Endodermal cell (in vitro differentiated cells): ENCODE measurements around the gene BPIFB4. TPM values are rescaled to one million over a fixed set of nuclear protein-coding genes. Genes with fewer than 3 reads are reported as not detected.

ENCODE experiments used
- DNase-seq: peaks from one replicate; pipeline ENCODE4 v3.0.0-alpha.2; 2017
- H3K27ac ChIP-seq: 2 replicates; pipeline ENCODE4 v1.5.1; 2013; ENCODE audit warnings: mild to moderate bottlenecking, low read depth, low read length, moderate library complexity
- H3K27me3 ChIP-seq: 2 replicates; pipeline ENCODE4 v1.6.1; 2013; ENCODE audit warnings: mild to moderate bottlenecking, low read length, moderate library complexity; ENCODE audit not compliant: insufficient read depth, control insufficient read depth, poor library complexity, severe bottlenecking
- H3K36me3 ChIP-seq: 2 replicates; pipeline ENCODE4 v1.7.0; 2013; ENCODE audit warnings: mild to moderate bottlenecking, low read length, moderate library complexity; ENCODE audit not compliant: control insufficient read depth, insufficient read depth
- H3K4me1 ChIP-seq: one replicate; pipeline ENCODE4 v1.7.0; 2013; ENCODE audit warnings: low read length; ENCODE audit not compliant: control insufficient read depth, insufficient read depth
- H3K4me3 ChIP-seq: 2 replicates; pipeline ENCODE4 v1.5.1; 2013; ENCODE audit warnings: mild to moderate bottlenecking, low read length, moderate library complexity
- H3K9ac ChIP-seq: 2 replicates; pipeline ENCODE4 v1.6.1; 2013; ENCODE audit warnings: mild to moderate bottlenecking, low read length, moderate library complexity; ENCODE audit not compliant: poor library complexity, severe bottlenecking; ENCODE audit errors: extremely low read depth
- H3K9me3 ChIP-seq: 2 replicates; pipeline ENCODE4 v1.6.1; 2013; ENCODE audit warnings: mild to moderate bottlenecking, low read length, moderate library complexity; ENCODE audit not compliant: control insufficient read depth
- H3K27ac Mint-ChIP-seq: 2 replicates; pipeline ENCODE4 v1.8.0; 2020; ENCODE audit warnings: mixed read lengths
- H3K27me3 Mint-ChIP-seq: 2 replicates; pipeline ENCODE4 v1.8.0; 2021; ENCODE audit warnings: mild to moderate bottlenecking, mixed read lengths; ENCODE audit not compliant: insufficient read depth
- H3K36me3 Mint-ChIP-seq: 2 replicates; pipeline ENCODE4 v1.8.0; 2020; ENCODE audit warnings: low read depth, mixed read lengths
- H3K4me1 Mint-ChIP-seq: 2 replicates; pipeline ENCODE4 v1.8.0; 2020; ENCODE audit warnings: mixed read lengths
- H3K4me3 Mint-ChIP-seq: 2 replicates; pipeline ENCODE4 v1.8.0; 2020; ENCODE audit warnings: mild to moderate bottlenecking, moderate library complexity, mixed read lengths
- H3K9me3 Mint-ChIP-seq: 2 replicates; pipeline ENCODE4 v1.8.0; 2020; ENCODE audit warnings: mild to moderate bottlenecking, mixed read lengths
- WGBS, 2 experiments: methylation state at CpG; one replicate each; pipeline versions ENCODE4 v1.1.5 to v1.1.7; 2013; ENCODE audit warnings: missing lambda C conversion rate in 2 of 2, mixed read lengths in 1 of 2; ENCODE audit not compliant: insufficient coverage in 1 of 2, insufficient read length in 1 of 2; 5-methylcytosine and 5-hydroxymethylcytosine counted together
- total RNA-seq, 2 donors: library from RNA; stranded (reverse); fragmentation: NEBNext Ultra II Directional in 1 of 2; extraction: Animal tissue kit (Norgen Biotek cat#: 25700) in 1 of 2; gene quantifications; 2 replicates in 1 of 2; 3 replicates in 1 of 2; pipeline ENCODE4 v1.2.1, GENCODE V29; 2021
- TF ChIP-seq, protein P1 (sequence below): fragments of 200-600 bp; sonication (generic); conservative IDR thresholded peaks from 2 replicates; pipeline ENCODE4 v1.5.0; 2021; ENCODE audit warnings: antibody characterized with exemption, mild to moderate bottlenecking

Gene BPIFB4
- total RNA-seq, 2 donors from 2014 or later, result 0.22 TPM; not detected in 1

DNA sequence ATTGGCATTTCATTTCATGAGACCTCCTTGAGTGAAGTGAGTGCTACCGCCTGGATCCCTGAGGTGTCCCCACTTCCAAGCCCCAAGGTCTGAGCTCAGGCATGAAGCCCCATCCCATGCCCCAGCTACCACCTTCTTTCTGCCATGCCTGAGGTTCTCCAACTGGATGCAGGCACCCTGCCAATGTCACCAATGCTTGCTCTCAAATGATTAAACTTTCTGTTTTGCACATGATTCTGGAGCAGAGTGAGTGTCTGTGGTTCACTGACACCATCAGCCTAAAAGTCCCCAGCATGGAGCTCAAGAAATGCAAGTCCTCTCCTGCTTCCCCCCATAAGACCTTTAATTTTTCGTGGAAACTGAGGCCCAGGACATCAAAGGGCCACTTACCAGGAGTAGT is 44.8 kb downstream of the BPIFB4 start:
- Histone ChIP-seq H3K4me3 (no peak overlapping the region), H3K36me3 (no peaks in the 10 kb centered on the region), H3K27ac (no peak overlapping the region), H3K9me3 (no peaks in the 10 kb centered on the region), H3K4me1 (no peaks in the 10 kb centered on the region), H3K27me3 (peaks cover 3% of the 10 kb centered on the region), H3K9ac (no peak overlapping the region)
- no peaks in the 10 kb centered on the region for H3K36me3 Mint-ChIP-seq
- peaks cover 23% of the 10 kb centered on the region for H3K27me3 Mint-ChIP-seq
- peak; percentile 10 for DNase-seq
- H3K9me3 Mint-ChIP-seq, result peaks cover 22% of the 10 kb centered on the region
- TF ChIP-seq, protein P1, sequence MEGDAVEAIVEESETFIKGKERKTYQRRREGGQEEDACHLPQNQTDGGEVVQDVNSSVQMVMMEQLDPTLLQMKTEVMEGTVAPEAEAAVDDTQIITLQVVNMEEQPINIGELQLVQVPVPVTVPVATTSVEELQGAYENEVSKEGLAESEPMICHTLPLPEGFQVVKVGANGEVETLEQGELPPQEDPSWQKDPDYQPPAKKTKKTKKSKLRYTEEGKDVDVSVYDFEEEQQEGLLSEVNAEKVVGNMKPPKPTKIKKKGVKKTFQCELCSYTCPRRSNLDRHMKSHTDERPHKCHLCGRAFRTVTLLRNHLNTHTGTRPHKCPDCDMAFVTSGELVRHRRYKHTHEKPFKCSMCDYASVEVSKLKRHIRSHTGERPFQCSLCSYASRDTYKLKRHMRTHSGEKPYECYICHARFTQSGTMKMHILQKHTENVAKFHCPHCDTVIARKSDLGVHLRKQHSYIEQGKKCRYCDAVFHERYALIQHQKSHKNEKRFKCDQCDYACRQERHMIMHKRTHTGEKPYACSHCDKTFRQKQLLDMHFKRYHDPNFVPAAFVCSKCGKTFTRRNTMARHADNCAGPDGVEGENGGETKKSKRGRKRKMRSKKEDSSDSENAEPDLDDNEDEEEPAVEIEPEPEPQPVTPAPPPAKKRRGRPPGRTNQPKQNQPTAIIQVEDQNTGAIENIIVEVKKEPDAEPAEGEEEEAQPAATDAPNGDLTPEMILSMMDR, result peak; percentile 3
- 77 to 100% methylated on average over 1 to 2 of the region's 2 CpGs for WGBS, 2 experiments
- peaks cover 5% of the 10 kb centered on the region for H3K4me1 Mint-ChIP-seq
- no peak overlapping the region for H3K27ac Mint-ChIP-seq
- H3K4me3 Mint-ChIP-seq, result no peak overlapping the region

DNA sequence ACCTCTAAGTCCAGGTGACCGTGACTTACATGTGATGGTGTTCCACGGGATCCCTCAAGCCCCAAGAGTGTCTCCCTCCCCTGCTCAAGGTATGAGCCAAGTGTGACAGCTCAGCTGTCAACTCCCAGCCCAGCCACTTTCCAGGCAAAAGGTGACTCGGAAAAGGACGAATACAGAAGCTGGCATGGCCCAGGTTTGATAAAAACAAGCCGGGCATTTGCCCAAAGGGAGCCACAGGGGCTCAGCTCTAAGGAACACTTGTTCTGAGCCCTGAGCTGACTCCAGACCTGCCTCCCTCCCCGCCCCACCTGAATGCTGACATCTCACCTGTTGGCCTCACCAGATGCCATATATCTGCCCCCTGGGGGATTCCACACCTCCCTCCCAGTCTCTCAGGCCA is 45.6 kb downstream of the BPIFB4 start:
- Histone ChIP-seq H3K27ac (no peak overlapping the region), H3K36me3 (no peaks in the 10 kb centered on the region), H3K27me3 (peaks cover 5% of the 10 kb centered on the region), H3K4me3 (no peak overlapping the region), H3K9ac (no peak overlapping the region), H3K9me3 (no peaks in the 10 kb centered on the region), H3K4me1 (no peaks in the 10 kb centered on the region)
- peaks cover 22% of the 10 kb centered on the region for H3K9me3 Mint-ChIP-seq
- H3K4me1 Mint-ChIP-seq, result peaks cover 5% of the 10 kb centered on the region
- TF ChIP-seq, protein P1, result no peak
- H3K36me3 Mint-ChIP-seq, result no peaks in the 10 kb centered on the region
- 82 to 85% methylated on average over 5 to 6 of the region's 6 CpGs for WGBS, 2 experiments
- no peak overlapping the region for H3K4me3 Mint-ChIP-seq
- peaks cover 25% of the 10 kb centered on the region for H3K27me3 Mint-ChIP-seq
- H3K27ac Mint-ChIP-seq, result no peak overlapping the region
- peak; percentile 38 for DNase-seq

DNA sequence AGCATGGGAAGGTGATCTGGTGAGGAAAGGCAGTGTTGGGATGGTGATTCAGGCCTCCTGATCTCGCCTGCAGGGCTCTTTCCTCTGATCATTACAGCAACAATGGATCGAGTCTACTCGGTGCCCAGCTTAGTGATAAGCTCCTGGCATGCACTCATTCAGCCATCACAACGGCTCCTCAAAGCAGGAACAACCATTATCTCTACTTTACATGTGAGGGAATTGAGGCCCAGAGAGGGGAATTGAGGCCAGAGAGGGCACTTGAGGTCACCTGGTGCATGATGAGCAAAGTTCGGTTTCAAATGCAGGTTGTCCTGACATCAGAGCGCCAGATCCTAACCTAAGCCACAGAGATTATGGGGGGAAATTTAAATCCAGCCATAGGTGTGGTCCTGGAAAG is 46.5 kb downstream of the BPIFB4 start:
- WGBS, 2 experiments, result 79 to 91% methylated on average over 5 to 6 of the region's 6 CpGs
- H3K27ac ChIP-seq, result no peak overlapping the region
- no peaks in the 10 kb centered on the region for H3K9me3 ChIP-seq
- H3K9me3 Mint-ChIP-seq, result peaks cover 22% of the 10 kb centered on the region
- H3K27me3 ChIP-seq, result peaks cover 5% of the 10 kb centered on the region
- H3K9ac ChIP-seq, result no peak overlapping the region
- H3K4me3 ChIP-seq, result no peak overlapping the region
- H3K4me1 Mint-ChIP-seq, result peaks cover 5% of the 10 kb centered on the region
- H3K36me3 Mint-ChIP-seq, result no peaks in the 10 kb centered on the region
- DNase-seq, result peak; percentile 41
- peaks cover 21% of the 10 kb centered on the region for H3K27me3 Mint-ChIP-seq
- H3K36me3 ChIP-seq, result no peaks in the 10 kb centered on the region
- H3K27ac Mint-ChIP-seq, result no peak overlapping the region
- TF ChIP-seq, protein P1, result no peak
- no peaks in the 10 kb centered on the region for H3K4me1 ChIP-seq
- no peak overlapping the region for H3K4me3 Mint-ChIP-seq
